Caco-2 (cell line): ENCODE results near the gene COG3. TPM values are rescaled to one million over a fixed set of nuclear protein-coding genes. Genes with fewer than 3 reads are reported as not detected.

ENCODE experiments used
- BruUV-seq: library from RNA; stranded (reverse); fragments of 400-500 nt; replicated peaks from 2 replicates; lab custom pipeline; 2021; lab: Mats Ljungman, UMichigan
- CTCF ChIA-PET: fragments of 300-600 bp; sonication (Branson Sonifier 250); formaldehyde crosslinking; loops from one replicate; lab custom pipeline; 2022; ENCODE audit warnings: antibody characterized with exemption; lab: Charles Lee
- POLR2A ChIA-PET: fragments of 300-600 bp; sonication (Branson Sonifier 250); formaldehyde crosslinking; loops from one replicate; lab custom pipeline; 2022; ENCODE audit warnings: antibody characterized with exemption; lab: Charles Lee
- DNase-seq, 2 experiments: peaks; one replicate each; pipeline versions ENCODE4 v3.0.0 to v3.0.0-alpha.2; 2020 to 2022
- H3K27me3 ChIP-seq: replicated peaks from 2 replicates; pipeline ENCODE4 v1.6.0; 2011; ENCODE audit warnings: low read length; ENCODE audit not compliant: control insufficient read depth, insufficient read depth
- H3K36me3 ChIP-seq: 2 replicates; pipeline ENCODE4 v1.5.1; 2011; ENCODE audit warnings: low read length; ENCODE audit not compliant: control insufficient read depth, insufficient read depth
- H3K4me1 ChIP-seq: fragments of 250-450 bp; sonication (Bioruptor Pico); 2 replicates; pipeline ENCODE4 v1.5.1; 2020; ENCODE audit warnings: mild to moderate bottlenecking
- H3K4me3 ChIP-seq: 2 replicates; pipeline ENCODE4 v1.5.1; 2011; ENCODE audit warnings: low read depth, mild to moderate bottlenecking, control low read depth, low read length
- H3K9me3 ChIP-seq: fragments of 250-450 bp; sonication (Bioruptor Pico); 2 replicates; pipeline ENCODE4 v1.5.1; 2020; ENCODE audit warnings: mild to moderate bottlenecking, moderate library complexity
- H3K27ac Mint-ChIP-seq: one replicate; pipeline ENCODE4 v1.8.0; 2022; ENCODE audit warnings: mixed read lengths; ENCODE audit not compliant: unreplicated experiment
- H3K27me3 Mint-ChIP-seq: one replicate; pipeline ENCODE4 v1.8.0; 2022; ENCODE audit warnings: mixed read lengths; ENCODE audit not compliant: insufficient read depth, unreplicated experiment
- H3K36me3 Mint-ChIP-seq: one replicate; pipeline ENCODE4 v1.8.0; 2022; ENCODE audit warnings: mild to moderate bottlenecking, mixed read lengths; ENCODE audit not compliant: insufficient read depth, unreplicated experiment
- H3K4me1 Mint-ChIP-seq: one replicate; pipeline ENCODE4 v1.8.0; 2022; ENCODE audit warnings: low read depth, mixed read lengths; ENCODE audit not compliant: unreplicated experiment
- H3K4me3 Mint-ChIP-seq: one replicate; pipeline ENCODE4 v1.8.0; 2022; ENCODE audit warnings: mild to moderate bottlenecking, moderate library complexity, mixed read lengths; ENCODE audit not compliant: unreplicated experiment
- H3K9me3 Mint-ChIP-seq: one replicate; pipeline ENCODE4 v1.8.0; 2022; ENCODE audit warnings: mixed read lengths; ENCODE audit not compliant: unreplicated experiment
- intact Hi-C: fragments of 100-400 bp; cut with micrococcal nuclease; formaldehyde crosslinking; loops from one replicate; pipeline ENCODE4 v1.10.0; 2022; ENCODE audit not compliant: unreplicated experiment
- total RNA-seq: library from RNA; stranded (reverse); gene quantifications from 2 replicates; pipeline ENCODE4 v1.2.3, GENCODE V29; 2022
- TF ChIP-seq, protein P1 (sequence below), 2 experiments: fragments of 200-600 bp in 1 of 2; IDR thresholded peaks; 1 replicate in 1 of 2; 2 replicates in 1 of 2; pipeline versions ENCODE4 v1.5.1 to v1.8.0; 2011 to 2022; ENCODE audit warnings: antibody characterized with exemption in 1 of 2, control low read depth in 1 of 2, inconsistent platforms in 1 of 2, low read depth in 1 of 2, low read length in 1 of 2, mild to moderate bottlenecking in 1 of 2, moderate library complexity in 1 of 2; ENCODE audit not compliant: insufficient read depth in 1 of 2, severe bottlenecking in 1 of 2, unreplicated experiment in 1 of 2

The COG3 gene
- total RNA-seq, 1 experiment from 2014 or later = 35.8 TPM

DNA sequence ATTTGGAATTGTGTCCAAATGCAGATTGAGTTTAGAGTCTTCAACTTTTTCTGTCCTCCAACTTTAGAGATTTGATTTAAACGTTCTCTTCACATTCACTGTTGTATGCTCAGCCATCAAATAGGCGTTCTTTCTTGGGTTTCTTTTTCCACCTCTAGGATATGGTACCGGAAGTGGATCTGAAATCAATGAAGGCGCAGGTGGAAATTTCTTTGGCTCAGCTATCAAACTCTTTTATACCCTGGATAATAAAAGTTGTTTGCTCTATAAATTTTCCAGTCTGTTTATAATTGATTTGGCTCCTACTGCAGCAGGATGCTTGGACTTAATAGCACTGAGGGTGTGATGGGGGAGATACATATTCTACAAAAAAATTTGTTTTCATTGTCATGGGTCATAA lies 1.6 kb downstream of the COG3 start:
- no peaks in the 10 kb centered on the region for H3K27me3 Mint-ChIP-seq
- ChIA-PET POLR2A (no interaction called here), CTCF (no interaction called here)
- peaks cover 29% of the 10 kb centered on the region for H3K4me1 Mint-ChIP-seq
- Histone ChIP-seq H3K4me1 (peaks cover 42% of the 10 kb centered on the region), H3K36me3 (no peaks in the 10 kb centered on the region), H3K4me3 (no peak overlapping the region), H3K27me3 (no peaks in the 10 kb centered on the region), H3K9me3 (no peaks in the 10 kb centered on the region)
- peaks cover 4% of the 10 kb centered on the region for H3K9me3 Mint-ChIP-seq
- BruUV-seq = no TSS peak
- no peak for DNase-seq
- peak overlapping the region; percentile 94 for H3K4me3 Mint-ChIP-seq
- TF ChIP-seq, protein P1, sequence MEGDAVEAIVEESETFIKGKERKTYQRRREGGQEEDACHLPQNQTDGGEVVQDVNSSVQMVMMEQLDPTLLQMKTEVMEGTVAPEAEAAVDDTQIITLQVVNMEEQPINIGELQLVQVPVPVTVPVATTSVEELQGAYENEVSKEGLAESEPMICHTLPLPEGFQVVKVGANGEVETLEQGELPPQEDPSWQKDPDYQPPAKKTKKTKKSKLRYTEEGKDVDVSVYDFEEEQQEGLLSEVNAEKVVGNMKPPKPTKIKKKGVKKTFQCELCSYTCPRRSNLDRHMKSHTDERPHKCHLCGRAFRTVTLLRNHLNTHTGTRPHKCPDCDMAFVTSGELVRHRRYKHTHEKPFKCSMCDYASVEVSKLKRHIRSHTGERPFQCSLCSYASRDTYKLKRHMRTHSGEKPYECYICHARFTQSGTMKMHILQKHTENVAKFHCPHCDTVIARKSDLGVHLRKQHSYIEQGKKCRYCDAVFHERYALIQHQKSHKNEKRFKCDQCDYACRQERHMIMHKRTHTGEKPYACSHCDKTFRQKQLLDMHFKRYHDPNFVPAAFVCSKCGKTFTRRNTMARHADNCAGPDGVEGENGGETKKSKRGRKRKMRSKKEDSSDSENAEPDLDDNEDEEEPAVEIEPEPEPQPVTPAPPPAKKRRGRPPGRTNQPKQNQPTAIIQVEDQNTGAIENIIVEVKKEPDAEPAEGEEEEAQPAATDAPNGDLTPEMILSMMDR (IDR thresholded peaks at IDR 0.05; ENCODE audit: insufficient read depth in 1 of 2, low read depth in 1 of 2, low read length in 1 of 2, severe bottlenecking in 1 of 2, unreplicated experiment in 1 of 2) = no peak
- peaks cover 33% of the 10 kb centered on the region for H3K36me3 Mint-ChIP-seq
- intact Hi-C loops = no loop called here
- no peak overlapping the region for H3K27ac Mint-ChIP-seq

DNA sequence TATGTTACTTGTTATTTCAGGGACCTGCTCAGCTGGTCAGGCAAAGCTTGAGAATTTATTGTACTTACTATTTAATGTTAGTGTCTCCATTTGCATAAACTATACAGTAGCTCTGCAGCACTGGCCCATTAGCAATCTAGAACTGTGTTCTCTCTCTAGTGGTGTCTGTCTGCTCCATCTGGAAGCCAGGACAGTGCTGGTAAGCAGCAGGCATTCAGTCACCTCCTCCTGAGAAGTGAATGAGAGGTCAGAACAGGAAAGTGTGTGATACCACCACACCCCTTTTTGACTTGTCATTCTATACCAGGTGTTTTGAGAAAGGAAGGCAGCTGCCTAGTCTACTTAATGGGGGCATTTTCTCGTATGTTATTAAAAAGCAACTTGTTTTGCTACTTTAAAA lies 3.9 kb downstream of the COG3 start:
- no peak overlapping the region for H3K4me3 Mint-ChIP-seq
- CTCF ChIA-PET = no interaction called here

DNA sequence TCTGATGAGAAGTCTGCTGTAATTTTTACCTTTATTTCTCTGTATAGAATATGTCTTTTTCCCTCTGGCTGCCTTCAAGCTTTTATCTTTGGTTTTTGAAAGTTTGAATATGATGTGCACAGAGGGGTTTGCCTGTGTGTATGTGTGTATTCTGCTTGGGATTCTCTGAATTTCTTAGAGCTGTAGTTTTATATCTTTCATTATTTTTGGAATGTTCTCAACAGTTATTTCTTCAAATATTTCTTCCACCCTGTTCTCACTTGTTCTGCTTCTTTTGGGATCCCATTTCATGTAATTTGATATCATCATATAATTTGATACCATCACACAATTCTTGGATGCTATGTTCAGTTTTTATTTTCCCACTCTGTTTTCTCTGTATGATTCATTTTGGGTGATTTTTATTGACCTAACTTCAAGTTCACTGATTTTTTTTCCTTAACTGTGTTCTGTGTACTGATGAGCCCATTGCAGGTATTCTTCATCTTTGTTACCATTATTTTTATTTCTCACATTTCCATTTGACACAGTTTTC lies 7.5 kb downstream of the COG3 start:
- CTCF ChIA-PET = no interaction called here
- Histone ChIP-seq H3K4me1 (peaks cover 20% of the 10 kb centered on the region), H3K9me3 (no peaks in the 10 kb centered on the region), H3K4me3 (no peak overlapping the region), H3K36me3 (no peaks in the 10 kb centered on the region), H3K27me3 (no peaks in the 10 kb centered on the region)
- no peak for DNase-seq
- POLR2A ChIA-PET = no interaction called here
- Mint-ChIP-seq H3K9me3 (peaks cover 20% of the 10 kb centered on the region), H3K4me1 (peaks cover 17% of the 10 kb centered on the region), H3K27me3 (no peaks in the 10 kb centered on the region), H3K36me3 (peaks cover 6% of the 10 kb centered on the region), H3K27ac (no peak overlapping the region), H3K4me3 (no peak overlapping the region)
- BruUV-seq = no TSS peak
- intact Hi-C loops = no loop called here
- TF ChIP-seq, protein P1 (IDR thresholded peaks at IDR 0.05; ENCODE audit: insufficient read depth in 1 of 2, low read depth in 1 of 2, low read length in 1 of 2, severe bottlenecking in 1 of 2, unreplicated experiment in 1 of 2) = no peak

More for the DNA sequence above, 3.9 kb downstream of the COG3 start:
- H3K9me3 ChIP-seq = no peaks in the 10 kb centered on the region
- POLR2A ChIA-PET = no interaction called here
- H3K36me3 ChIP-seq = no peaks in the 10 kb centered on the region
- DNase-seq = no peak
- H3K4me1 ChIP-seq = peaks cover 42% of the 10 kb centered on the region
- intact Hi-C loops = no loop called here
- Mint-ChIP-seq H3K9me3 (peaks cover 20% of the 10 kb centered on the region), H3K27me3 (no peaks in the 10 kb centered on the region), H3K36me3 (peaks cover 33% of the 10 kb centered on the region), H3K27ac (no peak overlapping the region), H3K4me1 (peaks cover 29% of the 10 kb centered on the region)
- no TSS peak for BruUV-seq
- H3K4me3 ChIP-seq = no peak overlapping the region
- no peaks in the 10 kb centered on the region for H3K27me3 ChIP-seq
- TF ChIP-seq, protein P1 (IDR thresholded peaks at IDR 0.05; ENCODE audit: insufficient read depth in 1 of 2, low read depth in 1 of 2, low read length in 1 of 2, severe bottlenecking in 1 of 2, unreplicated experiment in 1 of 2) = no peak
